Measurements from ENCODE around the gene DTNB. TPM values are rescaled to one million over a fixed set of nuclear protein-coding genes. Genes with fewer than 3 reads are reported as not detected.

The DTNB gene
- total and polyA plus RNA-seq, 10 of the 15 experiments (the other 5 are each of a cell fraction or from before 2014, with no cell fraction given): 4.5 to 30.6 (median 11.9) TPM

DNA sequence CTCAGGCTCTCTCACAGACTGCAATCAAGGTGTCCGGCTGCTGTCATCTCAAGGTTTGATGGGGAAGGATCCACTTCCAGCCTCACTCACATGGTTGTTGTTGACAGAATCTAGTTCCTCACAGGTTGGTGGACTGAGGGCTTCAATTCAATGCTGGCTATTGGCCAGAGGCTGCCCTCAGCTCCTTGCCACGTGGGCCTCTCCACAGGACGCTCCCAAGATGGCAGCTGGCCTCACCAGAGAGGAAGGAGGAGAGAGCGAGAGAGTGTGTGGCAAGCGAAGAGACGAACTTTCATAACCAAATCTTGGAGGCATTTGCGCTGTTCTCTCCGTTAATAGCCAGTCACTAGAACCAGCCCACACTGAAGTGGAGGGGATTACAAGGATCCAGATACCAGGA lies 318.1 kb downstream of the DTNB start (continued):
- TF ChIP-seq EED (IDR thresholded peaks at IDR 0.05; ENCODE audit: low read depth) (no peak), SIN3A (IDR thresholded peaks at IDR 0.05; ENCODE audit: low read depth, low read length) (no peak), GABPA (IDR thresholded peaks at IDR 0.05; ENCODE audit: low read depth) (no peak), ZBTB11 (CRISPR knock-in tag; IDR thresholded peaks at IDR 0.05) (no peak), BCL11A (IDR thresholded peaks at IDR 0.05; ENCODE audit: low read depth, low read length) (no peak)

DNA sequence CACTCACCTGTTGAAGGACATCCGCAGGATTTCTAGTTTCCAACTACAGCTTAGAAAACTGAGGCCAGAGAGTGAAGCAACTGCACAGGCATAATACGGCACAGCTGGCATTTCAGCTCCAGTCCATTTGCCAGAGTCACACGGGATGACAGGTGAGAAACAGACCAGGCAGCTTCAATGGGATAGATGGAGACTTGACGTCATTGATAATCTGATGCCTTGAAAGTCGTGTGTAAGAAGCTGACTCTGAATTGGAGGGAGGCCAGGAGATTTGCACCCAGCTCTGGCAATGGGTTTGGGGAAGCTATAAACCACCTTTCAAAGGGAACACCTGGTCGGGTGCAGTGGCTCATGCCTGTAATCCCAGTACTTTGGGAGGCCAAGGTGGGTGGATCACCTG lies 319.3 kb downstream of the DTNB start:
- Histone ChIP-seq H3K4me3 (no peak overlapping the region), H3K4me1 (ENCODE audit: control insufficient read depth, insufficient read depth, low read length) (peaks cover 11% of the 10 kb centered on the region), H3K36me3 (ENCODE audit: control insufficient read depth in 2 of 2, insufficient read depth in 2 of 2, low read length in 1 of 2) (no peaks in the 10 kb centered on the region), H3K9me3 (replicated peaks; ENCODE audit: control insufficient read depth, insufficient read depth, low read length) (no peaks in the 10 kb centered on the region; the same call in 2 of the 3 replicates), H3K4me2 (ENCODE audit: control insufficient read depth, insufficient read depth) (no peak overlapping the region), H2AFZ (ENCODE audit: control insufficient read depth, low read depth, low read length) (no peak overlapping the region), H3K27me3 (replicated peaks in 1 of 2; ENCODE audit: control insufficient read depth in 2 of 2, insufficient read depth in 2 of 2, low read length in 1 of 2) (peaks cover 1 to 2% of the 10 kb centered on the region in 2 experiments; a peak in 1 of 4 replicates), H3K79me2 (ENCODE audit: control insufficient read depth, insufficient read depth, low read length) (no peaks in the 10 kb centered on the region), H3K9ac (ENCODE audit: control insufficient read depth, insufficient read depth, low read length) (no peak overlapping the region), H4K20me1 (ENCODE audit: control insufficient read depth, insufficient read depth) (no peaks in the 10 kb centered on the region), H3K27ac (ENCODE audit: control insufficient read depth, insufficient read depth) (no peak overlapping the region)
- in situ Hi-C loops (cut with MboI): no loop called here
- FAIRE-seq (no peak), ATAC-seq (no peak), DNase-seq (ENCODE audit: low read depth, low spot score) (no peak)
- ChIA-PET SMC1A (ENCODE audit: uncharacterized antibody, unreplicated experiment) (interaction anchor here (0.7 to 1.4 kb wide), 2 partner anchors 8 to 11 kb away, joined by 3 to 5 read pairs; no protein-coding TSS in a partner anchor), RAD21 (ENCODE audit: unreplicated experiment) (interaction anchor here (0.6 to 1.9 kb wide), 5 partner anchors 8 to 255 kb away, joined by 3 to 8 read pairs (median 3); no protein-coding TSS in a partner anchor), POLR2A (interaction anchor here (0.7 kb wide), 2 partner anchors 46 to 173 kb away, joined by 4 to 5 read pairs; no protein-coding TSS in a partner anchor), CTCF (interaction anchor here (0.7 to 2.4 kb wide), 3 partner anchors 8 to 11 kb away, joined by 3 to 21 read pairs (median 3); no protein-coding TSS in a partner anchor)
- intact Hi-C loops (cut with micrococcal nuclease; ENCODE audit: unreplicated experiment): no loop called here
- WGBS (ENCODE audit: insufficient coverage, insufficient replicate concordance, low lambda C conversion rate, missing lambda C conversion rate): 51% methylated on average over 6 of the region's 6 CpGs
- no TSS peak for BruUV-seq (replicated peaks)
- TF ChIP-seq, protein P1, sequence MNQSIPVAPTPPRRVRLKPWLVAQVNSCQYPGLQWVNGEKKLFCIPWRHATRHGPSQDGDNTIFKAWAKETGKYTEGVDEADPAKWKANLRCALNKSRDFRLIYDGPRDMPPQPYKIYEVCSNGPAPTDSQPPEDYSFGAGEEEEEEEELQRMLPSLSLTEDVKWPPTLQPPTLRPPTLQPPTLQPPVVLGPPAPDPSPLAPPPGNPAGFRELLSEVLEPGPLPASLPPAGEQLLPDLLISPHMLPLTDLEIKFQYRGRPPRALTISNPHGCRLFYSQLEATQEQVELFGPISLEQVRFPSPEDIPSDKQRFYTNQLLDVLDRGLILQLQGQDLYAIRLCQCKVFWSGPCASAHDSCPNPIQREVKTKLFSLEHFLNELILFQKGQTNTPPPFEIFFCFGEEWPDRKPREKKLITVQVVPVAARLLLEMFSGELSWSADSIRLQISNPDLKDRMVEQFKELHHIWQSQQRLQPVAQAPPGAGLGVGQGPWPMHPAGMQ (IDR thresholded peaks at IDR 0.05; ENCODE audit: borderline replicate concordance): no peak
- TF ChIP-seq EGR1 (IDR thresholded peaks at IDR 0.05; ENCODE audit: borderline replicate concordance in 1 of 2, low read depth in 2 of 2, low read length in 2 of 2) (no peak), SREBF1 (IDR thresholded peaks at IDR 0.05; ENCODE audit: low read length) (no peak), ZNF207 (IDR thresholded peaks at IDR 0.05; ENCODE audit: borderline replicate concordance) (no peak), SIX5 (IDR thresholded peaks at IDR 0.05; ENCODE audit: low read depth, low read length, severe bottlenecking) (no peak), EZH2 (IDR thresholded peaks at IDR 0.05; ENCODE audit: borderline replicate concordance, control insufficient read depth, low read depth, low read length) (no peak), ZNF217 (IDR thresholded peaks at IDR 0.05) (no peak), CHD2 (IDR thresholded peaks at IDR 0.05; ENCODE audit: borderline replicate concordance, low read depth, low read length) (no peak)
- TF ChIP-seq, protein P2, sequence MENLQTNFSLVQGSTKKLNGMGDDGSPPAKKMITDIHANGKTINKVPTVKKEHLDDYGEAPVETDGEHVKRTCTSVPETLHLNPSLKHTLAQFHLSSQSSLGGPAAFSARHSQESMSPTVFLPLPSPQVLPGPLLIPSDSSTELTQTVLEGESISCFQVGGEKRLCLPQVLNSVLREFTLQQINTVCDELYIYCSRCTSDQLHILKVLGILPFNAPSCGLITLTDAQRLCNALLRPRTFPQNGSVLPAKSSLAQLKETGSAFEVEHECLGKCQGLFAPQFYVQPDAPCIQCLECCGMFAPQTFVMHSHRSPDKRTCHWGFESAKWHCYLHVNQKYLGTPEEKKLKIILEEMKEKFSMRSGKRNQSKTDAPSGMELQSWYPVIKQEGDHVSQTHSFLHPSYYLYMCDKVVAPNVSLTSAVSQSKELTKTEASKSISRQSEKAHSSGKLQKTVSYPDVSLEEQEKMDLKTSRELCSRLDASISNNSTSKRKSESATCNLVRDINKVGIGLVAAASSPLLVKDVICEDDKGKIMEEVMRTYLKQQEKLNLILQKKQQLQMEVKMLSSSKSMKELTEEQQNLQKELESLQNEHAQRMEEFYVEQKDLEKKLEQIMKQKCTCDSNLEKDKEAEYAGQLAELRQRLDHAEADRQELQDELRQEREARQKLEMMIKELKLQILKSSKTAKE (IDR thresholded peaks at IDR 0.05; ENCODE audit: low read depth, poor library complexity, severe bottlenecking): no peak
- TF ChIP-seq, protein P3, sequence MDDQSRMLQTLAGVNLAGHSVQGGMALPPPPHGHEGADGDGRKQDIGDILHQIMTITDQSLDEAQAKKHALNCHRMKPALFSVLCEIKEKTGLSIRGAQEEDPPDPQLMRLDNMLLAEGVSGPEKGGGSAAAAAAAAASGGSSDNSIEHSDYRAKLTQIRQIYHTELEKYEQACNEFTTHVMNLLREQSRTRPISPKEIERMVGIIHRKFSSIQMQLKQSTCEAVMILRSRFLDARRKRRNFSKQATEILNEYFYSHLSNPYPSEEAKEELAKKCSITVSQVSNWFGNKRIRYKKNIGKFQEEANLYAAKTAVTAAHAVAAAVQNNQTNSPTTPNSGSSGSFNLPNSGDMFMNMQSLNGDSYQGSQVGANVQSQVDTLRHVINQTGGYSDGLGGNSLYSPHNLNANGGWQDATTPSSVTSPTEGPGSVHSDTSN (IDR thresholded peaks at IDR 0.05; ENCODE audit: insufficient replicate concordance, low read depth, low read length): no peak

Measured in GM12878 (cell line).